ENCODE measurements around the gene DRAM1. TPM values are rescaled to one million over a fixed set of nuclear protein-coding genes. Genes with fewer than 3 reads are reported as not detected.

Gene DRAM1, protein sequence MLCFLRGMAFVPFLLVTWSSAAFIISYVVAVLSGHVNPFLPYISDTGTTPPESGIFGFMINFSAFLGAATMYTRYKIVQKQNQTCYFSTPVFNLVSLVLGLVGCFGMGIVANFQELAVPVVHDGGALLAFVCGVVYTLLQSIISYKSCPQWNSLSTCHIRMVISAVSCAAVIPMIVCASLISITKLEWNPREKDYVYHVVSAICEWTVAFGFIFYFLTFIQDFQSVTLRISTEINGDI
- 6.5 and 20.0 TPM in 2 replicates for total RNA-seq

DNA sequence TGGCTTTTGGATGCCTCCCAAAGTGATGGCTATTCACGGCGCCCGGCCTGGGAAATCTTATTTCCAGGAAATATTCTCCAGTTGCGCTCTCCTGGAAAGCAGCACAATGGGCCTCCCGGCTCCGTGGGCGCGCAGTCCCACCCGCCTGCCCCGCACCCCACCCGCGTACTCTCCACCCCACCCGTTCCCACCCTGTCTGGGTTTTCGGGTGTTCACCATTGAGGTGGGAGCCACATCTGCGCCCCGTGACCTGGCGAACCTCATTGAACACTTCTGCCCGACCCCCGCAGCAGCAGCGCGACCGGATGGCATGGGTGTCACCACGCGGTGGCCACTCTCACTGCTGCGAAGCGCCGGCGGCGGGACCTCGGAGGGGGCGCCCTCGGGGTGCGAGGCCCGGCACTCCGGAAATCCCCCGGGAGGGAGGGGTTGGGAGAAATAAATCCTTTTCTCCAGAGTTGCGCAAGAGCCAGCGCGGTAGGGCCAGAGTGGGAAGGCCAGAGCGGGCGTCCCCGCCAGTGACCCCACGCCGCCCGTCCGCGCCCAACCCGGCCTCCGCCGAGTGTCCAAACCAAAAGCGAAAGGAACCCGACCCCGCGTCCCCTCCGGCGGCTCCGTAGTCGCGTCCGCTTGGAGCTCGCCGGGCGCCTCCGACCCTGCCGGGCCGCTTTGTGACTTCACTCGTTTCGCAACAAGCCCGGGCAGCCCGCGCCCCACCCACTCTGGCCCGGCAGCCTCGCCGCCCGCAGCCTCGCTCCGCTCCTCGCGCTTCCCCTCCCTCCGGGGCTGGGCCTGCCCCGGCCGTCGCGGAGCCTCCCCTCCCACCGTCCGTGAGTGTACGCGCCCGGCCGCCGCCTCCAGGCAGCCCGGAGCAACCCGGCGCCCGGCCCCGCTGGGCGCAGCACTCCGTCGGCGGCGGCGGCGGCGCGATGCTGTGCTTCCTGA lies at the start of gene DRAM1:
TSS of gene DRAM1 (plus strand) at position 720 of the 945 bp plus-strand sequence. CDS start at position 930, 210 bp downstream.

DNA sequence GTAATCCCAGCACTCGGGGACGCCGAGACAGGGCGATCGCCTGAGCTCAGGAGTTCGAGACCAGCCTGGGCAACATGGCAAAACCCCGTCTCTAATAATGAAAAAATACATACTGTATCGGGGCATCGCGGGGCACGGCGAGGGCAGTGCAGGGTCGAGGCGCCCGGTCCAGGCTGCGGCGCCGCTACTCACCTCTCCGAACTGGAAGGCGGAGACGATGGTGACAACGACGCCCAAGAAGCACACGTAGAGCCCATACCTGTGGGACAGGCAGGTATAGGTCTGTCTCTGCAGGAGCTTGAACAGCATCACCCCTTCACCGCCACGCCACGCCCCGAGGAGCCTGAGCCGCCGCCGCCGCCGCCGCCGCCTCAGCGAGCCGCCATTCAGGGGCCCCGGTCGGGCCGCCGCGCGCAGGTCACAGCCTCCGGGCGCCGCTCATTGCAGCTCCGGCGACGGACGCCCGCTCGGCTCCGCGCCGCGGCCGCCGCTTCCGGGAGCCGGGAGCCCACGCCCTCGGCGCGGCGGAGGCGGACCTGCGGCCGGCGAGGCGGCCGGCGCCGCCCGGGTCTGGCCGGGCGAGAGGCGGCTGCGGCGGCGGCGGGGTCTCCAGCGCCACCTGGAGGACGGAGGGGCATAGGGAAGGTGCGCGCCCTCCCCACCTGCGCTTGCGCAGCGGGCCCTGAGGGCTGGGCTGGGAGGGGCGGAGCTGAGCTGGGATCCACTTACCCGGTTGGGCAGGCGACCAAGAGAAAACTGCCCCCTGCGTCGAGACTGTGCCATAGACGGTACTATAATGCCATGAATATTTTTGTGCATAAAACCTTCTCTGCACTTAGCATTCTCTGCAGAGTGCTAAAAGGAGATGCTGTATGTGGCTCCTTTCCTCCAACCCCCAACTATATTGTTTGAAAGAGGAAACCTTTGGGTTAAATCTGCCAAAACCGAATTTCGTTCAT lies 46.7 kb upstream of the DRAM1 start, which contains the start of gene GNPTAB:
TSS of gene GNPTAB (minus strand) at position 593 of the 959 bp plus-strand sequence. CDS start at position 309, 284 bp downstream.

Other genes starting within 250 kb of the DRAM1 start
- gene CHPT1, start 179.9 kb upstream of the DRAM1 start, total RNA-seq, result 3.4 and 10.3 TPM in 2 replicates
- gene SYCP3, start 138.1 kb upstream of the DRAM1 start, total RNA-seq, result under 0.01 and 0.36 TPM in 2 replicates
- 22.2 and 41.9 TPM in 2 replicates for gene GNPTAB, start 46.6 kb upstream of the DRAM1 start, total RNA-seq
- gene WASHC3, start 184.4 kb downstream of the DRAM1 start, total RNA-seq, result 46.3 and 61.9 TPM in 2 replicates
- gene NUP37, start 242.5 kb downstream of the DRAM1 start, total RNA-seq, result 21.5 and 38.8 TPM in 2 replicates
- 1.4 and 1.7 TPM in 2 replicates for gene PARPBP, start 242.6 kb downstream of the DRAM1 start, total RNA-seq